HEK293T (cell line): ENCODE data around the gene DGKE.

Experiments
- CTCF ChIA-PET: fragments of 350-600 bp; formaldehyde crosslinking; extraction: SDS; loops from one replicate; lab custom pipeline; 2021; ENCODE audit warnings: antibody characterized with exemption, inconsistent platforms; lab: Yijun Ruan, JAX
- POLR2A ChIA-PET: fragments of 350-600 bp; formaldehyde crosslinking; extraction: SDS; loops from one replicate; lab custom pipeline; 2020; ENCODE audit warnings: antibody characterized with exemption, inconsistent platforms; lab: Yijun Ruan, JAX
- DNase-seq: peaks from one replicate; pipeline ENCODE4 v3.0.0; 2012; ENCODE audit warnings: mixed read lengths; ENCODE audit errors: extremely low spot score
- ARNT ChIP-seq: fragments of 450-650 bp; IDR thresholded peaks from 2 replicates; pipeline ENCODE4 v1.6.1; 2017; ENCODE audit warnings: mild to moderate bottlenecking
- BHLHE40 ChIP-seq: fragments of 450-650 bp; IDR thresholded peaks from 2 replicates; pipeline ENCODE4 v1.6.1; 2016; ENCODE audit warnings: mild to moderate bottlenecking, moderate library complexity, borderline replicate concordance
- CTBP1 ChIP-seq: fragments of 450-650 bp; IDR thresholded peaks from 2 replicates; pipeline ENCODE4 v1.6.1; 2016; ENCODE audit warnings: borderline replicate concordance
- ELF4 ChIP-seq: fragments of 450-650 bp; IDR thresholded peaks from 2 replicates; pipeline ENCODE4 v1.6.1; 2017; ENCODE audit warnings: antibody characterized with exemption
- FOXA1 ChIP-seq: fragments of 450-650 bp; IDR thresholded peaks from 2 replicates; pipeline ENCODE4 v1.6.1; 2016; ENCODE audit warnings: mild to moderate bottlenecking
- FOXK2 ChIP-seq: fragments of 450-650 bp; IDR thresholded peaks from 2 replicates; pipeline ENCODE4 v1.6.1; 2016; ENCODE audit warnings: mild to moderate bottlenecking
- FOXM1 ChIP-seq: fragments of 450-650 bp; IDR thresholded peaks from 2 replicates; pipeline ENCODE4 v1.6.1; 2017; ENCODE audit warnings: mild to moderate bottlenecking, borderline replicate concordance
- HDGF ChIP-seq: fragments of 450-650 bp; IDR thresholded peaks from 2 replicates; pipeline ENCODE4 v1.6.1; 2017; ENCODE audit warnings: antibody characterized with exemption, borderline replicate concordance
- L3MBTL2 ChIP-seq: fragments of 450-650 bp; conservative IDR thresholded peaks from 2 replicates; pipeline ENCODE4 v1.6.1; 2016; ENCODE audit warnings: mild to moderate bottlenecking
- LEF1 ChIP-seq: fragments of 450-650 bp; IDR thresholded peaks from 2 replicates; pipeline ENCODE4 v1.6.1; 2017; ENCODE audit warnings: mild to moderate bottlenecking, borderline replicate concordance
- NFRKB ChIP-seq: fragments of 450-650 bp; IDR thresholded peaks from 2 replicates; pipeline ENCODE4 v1.6.1; 2016; ENCODE audit warnings: mild to moderate bottlenecking, moderate library complexity
- SP1 ChIP-seq: fragments of 450-650 bp; IDR thresholded peaks from 2 replicates; pipeline ENCODE4 v1.6.1; 2017
- SUZ12 ChIP-seq: fragments of 450-650 bp; IDR thresholded peaks from 2 replicates; pipeline ENCODE4 v1.6.1; 2016; ENCODE audit warnings: mild to moderate bottlenecking
- TARDBP ChIP-seq: fragments of 450-650 bp; IDR thresholded peaks from 2 replicates; pipeline ENCODE4 v1.6.1; 2016
- ZNF384 ChIP-seq: fragments of 450-650 bp; IDR thresholded peaks from 2 replicates; pipeline ENCODE4 v1.6.1; 2016
- TF ChIP-seq, protein P1 (sequence below): fragments of 450-650 bp; IDR thresholded peaks from 2 replicates; pipeline ENCODE4 v1.6.1; 2016

Gene DGKE

DNA sequence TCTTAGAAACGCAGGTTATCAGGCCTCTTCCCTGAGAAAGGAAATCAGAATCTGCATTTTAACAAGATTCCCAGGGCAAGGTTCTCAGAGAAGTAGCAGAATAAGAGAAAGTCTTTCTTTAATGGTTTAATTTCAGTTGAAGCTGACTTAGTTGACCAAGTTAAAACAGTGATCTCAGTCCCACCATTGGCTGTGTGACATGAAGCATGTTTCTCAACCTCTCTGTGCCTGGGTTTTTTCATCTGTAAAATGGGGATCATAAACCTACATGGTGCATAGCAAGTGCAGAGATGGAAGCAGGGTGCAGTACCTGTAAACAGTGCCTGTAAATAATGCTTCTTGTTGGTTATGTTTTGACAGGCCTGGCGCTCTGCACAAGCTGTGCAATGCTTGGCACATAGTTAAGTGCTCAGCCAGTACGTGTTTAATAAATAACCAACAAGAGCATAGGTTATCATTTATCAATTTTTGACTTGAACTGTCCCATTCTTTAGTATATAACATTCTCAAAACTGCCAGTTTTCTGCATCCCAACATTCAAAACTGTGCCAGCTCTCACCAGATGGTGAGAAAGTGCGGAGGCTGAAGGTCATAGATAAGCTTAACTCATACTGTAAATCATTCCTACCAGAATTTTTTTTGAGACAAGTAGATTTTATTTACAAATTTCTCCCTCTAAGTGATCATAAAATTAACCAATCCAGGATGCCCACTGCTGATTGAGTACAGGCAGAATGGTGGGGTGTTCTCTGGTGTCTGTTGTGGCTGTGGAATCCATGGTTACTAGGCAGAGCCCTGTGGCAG, 7.1 kb upstream of the DGKE start:
- CTCF ChIA-PET, result no interaction called here
- TF ChIP-seq FOXM1 (no peak), ARNT (no peak), SUZ12 (no peak), ELF4 (no peak)
- no peak for DNase-seq
- POLR2A ChIA-PET, result interaction anchor here (1.4 kb wide), 1 partner anchor 8 kb away, joined by 4 read pairs; the partner anchor contains the start of gene DGKE

DNA sequence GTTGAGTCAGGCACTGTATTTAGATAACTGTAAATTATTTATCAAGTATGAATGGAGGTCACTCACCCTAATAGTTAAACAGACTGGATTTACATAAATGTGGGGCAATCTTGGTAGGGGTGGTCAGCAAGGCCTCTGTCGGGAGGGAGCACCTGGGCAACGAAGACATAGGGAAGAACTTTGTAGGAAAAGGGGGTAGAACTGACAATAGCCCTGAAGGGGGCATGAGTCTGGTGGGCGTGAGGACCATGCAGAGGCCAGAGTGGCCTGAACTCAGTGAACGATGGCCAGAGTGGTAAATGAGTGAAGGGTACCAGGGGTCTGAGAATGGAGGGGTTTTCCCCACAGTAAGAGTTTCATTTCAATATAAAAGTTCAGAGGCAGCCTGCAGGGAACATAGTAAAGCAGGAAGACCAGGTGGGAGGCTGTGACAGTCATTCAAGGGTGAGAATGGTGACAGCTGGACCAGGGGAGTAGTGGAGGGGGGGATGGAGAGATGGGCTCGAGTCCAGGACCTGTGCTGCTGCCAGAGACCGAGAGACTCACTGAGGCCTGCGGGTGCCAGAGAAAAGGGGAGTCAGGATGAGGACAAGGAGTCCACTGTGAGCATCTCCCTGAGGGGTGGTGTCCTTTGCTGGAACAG, 3.1 kb upstream of the DGKE start:
- ChIA-PET POLR2A (no interaction called here), CTCF (no interaction called here)
- no peak for TF ChIP-seq L3MBTL2
- TF ChIP-seq TARDBP, result no peak
- no peak for TF ChIP-seq FOXA1
- no peak for TF ChIP-seq FOXK2
- no peak for TF ChIP-seq ARNT
- no peak for TF ChIP-seq FOXM1
- TF ChIP-seq ELF4, result no peak
- no peak for TF ChIP-seq HDGF
- TF ChIP-seq LEF1, result no peak
- no peak for TF ChIP-seq SUZ12
- TF ChIP-seq, protein P1, sequence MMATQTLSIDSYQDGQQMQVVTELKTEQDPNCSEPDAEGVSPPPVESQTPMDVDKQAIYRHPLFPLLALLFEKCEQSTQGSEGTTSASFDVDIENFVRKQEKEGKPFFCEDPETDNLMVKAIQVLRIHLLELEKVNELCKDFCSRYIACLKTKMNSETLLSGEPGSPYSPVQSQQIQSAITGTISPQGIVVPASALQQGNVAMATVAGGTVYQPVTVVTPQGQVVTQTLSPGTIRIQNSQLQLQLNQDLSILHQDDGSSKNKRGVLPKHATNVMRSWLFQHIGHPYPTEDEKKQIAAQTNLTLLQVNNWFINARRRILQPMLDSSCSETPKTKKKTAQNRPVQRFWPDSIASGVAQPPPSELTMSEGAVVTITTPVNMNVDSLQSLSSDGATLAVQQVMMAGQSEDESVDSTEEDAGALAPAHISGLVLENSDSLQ, result no peak
- no peak for TF ChIP-seq BHLHE40
- no peak for TF ChIP-seq CTBP1
- TF ChIP-seq NFRKB, result no peak
- TF ChIP-seq ZNF384, result no peak
- TF ChIP-seq SP1, result no peak
- DNase-seq, result no peak

DNA sequence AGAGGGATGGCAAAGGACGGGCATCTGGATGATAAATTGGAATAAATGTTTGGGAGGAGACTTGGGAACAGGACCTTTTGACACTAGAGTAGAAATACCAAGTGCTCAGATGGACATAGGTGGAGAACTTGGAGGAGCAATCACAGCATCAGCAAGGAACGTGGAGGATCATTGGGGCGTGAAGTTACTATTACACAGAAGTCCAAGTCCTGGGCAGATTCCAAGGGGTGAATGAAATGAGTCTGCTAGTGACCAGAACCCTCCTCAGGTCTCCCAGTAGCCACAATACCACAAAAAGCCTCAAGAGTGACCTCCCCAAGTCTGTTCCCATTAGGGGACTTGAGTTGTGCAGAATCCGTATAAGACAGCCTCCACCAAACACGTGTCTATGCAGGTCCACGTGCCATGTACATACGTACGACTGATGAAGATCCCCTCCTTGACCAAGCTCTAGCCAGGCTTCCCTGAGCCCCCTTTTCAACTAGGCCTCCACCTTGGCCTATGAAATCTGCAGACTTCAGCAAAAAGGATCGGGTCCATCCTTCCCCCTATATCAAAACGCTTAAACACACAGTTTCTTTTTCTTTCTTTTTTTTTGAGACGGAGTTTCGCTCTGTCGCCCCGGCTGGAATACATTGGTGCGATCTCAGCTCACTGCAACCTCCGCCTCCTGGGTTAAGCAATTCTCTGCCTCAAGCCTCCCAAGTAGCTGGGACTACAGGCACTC, 2.4 kb upstream of the DGKE start:
- DNase-seq, result no peak
- POLR2A ChIA-PET, result no interaction called here
- TF ChIP-seq FOXM1, result no peak
- TF ChIP-seq BHLHE40, result no peak
- no peak for TF ChIP-seq CTBP1
- TF ChIP-seq ARNT, result no peak
- TF ChIP-seq, protein P1, result no peak
- no peak for TF ChIP-seq FOXK2
- no peak for TF ChIP-seq L3MBTL2
- no peak for TF ChIP-seq HDGF
- no peak for TF ChIP-seq LEF1
- TF ChIP-seq SP1, result no peak
- CTCF ChIA-PET, result interaction anchor here (0.6 kb wide), 1 partner anchor 12 kb away, joined by 3 read pairs; no protein-coding TSS in a partner anchor

DNA sequence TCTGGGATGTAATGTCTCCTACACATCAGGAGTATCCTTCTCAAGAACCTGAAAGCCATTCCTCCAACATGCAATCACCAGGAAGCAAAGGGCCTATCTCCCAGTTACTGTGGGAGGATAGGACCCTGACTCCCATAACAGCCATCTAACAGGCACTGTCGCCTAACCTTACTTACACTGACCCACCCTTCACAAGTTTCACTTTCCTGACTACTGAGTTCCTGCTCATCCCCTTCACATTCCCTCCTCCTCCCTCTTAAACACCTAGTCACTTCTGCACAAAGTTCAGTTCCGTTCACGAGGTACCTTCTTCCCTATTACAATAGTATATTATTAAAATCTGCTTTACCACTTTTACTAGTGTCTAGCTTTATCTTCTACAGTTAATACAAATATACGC, 1.5 kb upstream of the DGKE start:
- CTCF ChIA-PET, result no interaction called here
- POLR2A ChIA-PET, result no interaction called here

DNA sequence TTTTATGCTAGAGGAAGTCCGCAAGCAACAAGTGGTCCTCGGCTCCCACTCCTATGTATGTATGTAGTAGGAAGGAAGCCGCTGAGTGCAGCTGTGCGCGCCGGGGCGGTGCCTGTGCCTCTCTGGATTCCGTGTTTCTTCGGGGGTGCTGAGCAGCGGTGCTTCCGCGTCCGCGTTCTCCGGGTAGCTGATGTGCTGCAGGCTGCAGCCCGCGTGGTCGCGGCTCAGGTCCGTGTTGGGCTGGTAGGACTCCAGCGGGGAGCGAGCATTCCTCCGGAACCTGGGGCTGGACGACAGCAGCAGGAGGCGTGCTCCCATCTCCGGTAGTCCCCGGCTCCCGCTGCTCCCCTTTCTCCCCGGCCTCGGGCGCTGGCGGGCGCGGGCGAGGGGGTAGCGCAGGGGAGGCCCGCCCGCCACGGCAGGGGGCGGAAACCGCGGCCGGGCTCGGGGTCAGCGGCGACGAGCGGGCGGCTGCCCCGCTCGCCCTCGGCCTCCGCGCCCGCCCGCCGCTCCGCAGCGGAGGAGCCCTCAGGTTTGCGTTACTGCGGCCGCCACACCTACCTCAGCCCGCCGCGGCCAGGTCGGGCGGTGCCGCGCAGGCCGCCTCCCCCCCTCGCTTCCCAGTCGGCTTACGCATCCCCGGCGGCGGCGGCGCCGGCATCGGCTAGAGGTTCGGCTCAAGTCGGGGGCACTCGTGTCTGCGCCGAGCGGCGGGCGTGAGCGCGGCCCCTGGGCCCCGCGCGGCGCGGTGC, 718 bp upstream of the DGKE start:
- no peak for TF ChIP-seq FOXA1
- TF ChIP-seq FOXM1, result peak; percentile 15; the same call in 1 of the 2 replicates
- peak; percentile 57 for TF ChIP-seq L3MBTL2
- CTCF ChIA-PET, result no interaction called here
- POLR2A ChIA-PET, result interaction anchor here (0.6 to 1.7 kb wide), 4 partner anchors 8 to 146 kb away, joined by 3 to 6 read pairs (median 4); partner anchors contain the start of gene TRIM25
- DNase-seq, result peak; percentile 28

More for the DNA sequence above, 1.5 kb upstream of the DGKE start:
- DNase-seq, result no peak
- TF ChIP-seq FOXA1, result no peak
- TF ChIP-seq L3MBTL2, result no peak
- TF ChIP-seq NFRKB, result no peak
- no peak for TF ChIP-seq LEF1
- no peak for TF ChIP-seq ELF4
- no peak for TF ChIP-seq SUZ12
- no peak for TF ChIP-seq FOXK2
